ENCODE measurements around the gene C11orf42. TPM values are rescaled to one million over a fixed set of nuclear protein-coding genes. Genes with fewer than 3 reads are reported as not detected.

Gene C11orf42
- total and polyA plus RNA-seq, 2 donors (not counting 3 experiments of a cell fraction or from before 2014, with no cell fraction given), result not detected

GRCh38 chr11:6225024-6225423, 19.7 kb downstream of the C11orf42 start:
- Histone ChIP-seq H3K79me2 (ENCODE audit: control insufficient read depth, insufficient read depth, low read length) (peaks cover 10% of the 10 kb centered on the region), H2AFZ (ENCODE audit: low read depth, low read length) (no peak overlapping the region), H3K9me1 (replicated peaks; ENCODE audit: control insufficient read depth, extremely low read depth, insufficient read depth, low read length) (no peaks in the 10 kb centered on the region), H3K27me3 (ENCODE audit: control insufficient read depth in 2 of 2, insufficient read depth in 2 of 2, low read length in 2 of 2) (no peaks in the 10 kb centered on the region), H4K20me1 (replicated peaks; ENCODE audit: control insufficient read depth, extremely low read depth, insufficient read depth, low read length) (no peaks in the 10 kb centered on the region), H3K4me3 (replicated peaks in 1 of 3; ENCODE audit: insufficient read depth in 1 of 3, low read depth in 1 of 3, low read length in 3 of 3) (no peak overlapping the region), H3K4me2 (ENCODE audit: insufficient read depth, low read length) (no peak overlapping the region), H3K9me3 (replicated peaks; ENCODE audit: control insufficient read depth, insufficient read depth, low read length) (no peaks in the 10 kb centered on the region), H3K36me3 (ENCODE audit: control insufficient read depth in 2 of 2, extremely low read depth in 1 of 2, insufficient read depth in 2 of 2, low read length in 2 of 2) (peaks cover 0 to 16% of the 10 kb centered on the region in 2 experiments), H3K4me1 (ENCODE audit: control insufficient read depth, extremely low read depth, insufficient read depth, low read length) (peaks cover 3% of the 10 kb centered on the region), H3K9ac (replicated peaks; ENCODE audit: extremely low read depth, insufficient read depth, low read length) (no peak overlapping the region), H3K27ac (ENCODE audit: insufficient read depth, low read depth, low read length) (no peak overlapping the region)
- ChIA-PET POLR2A (no interaction called here), CTCF (interaction anchor here (0.8 to 1.5 kb wide), 4 partner anchors 10 to 138 kb away, joined by 3 to 4 read pairs (median 4); partner anchors contain the start of gene FHIP1B)
- intact Hi-C loops (cut with micrococcal nuclease) (no loop called here), dilution Hi-C loops (cut with MboI; ENCODE audit: extremely low pct_ligation_motif_present, low sequenced_read_pairs) (no loop called here)
- BruUV-seq (replicated peaks), result no TSS peak
- no peak for TF ChIP-seq MAX (IDR thresholded peaks at IDR 0.05; ENCODE audit: insufficient read depth, insufficient read length)
- TF ChIP-seq POLR2AphosphoS5 (IDR thresholded peaks at IDR 0.05; ENCODE audit: insufficient read depth, low read depth, low read length), result no peak
- no peak for TF ChIP-seq GATA2 (IDR thresholded peaks at IDR 0.05; ENCODE audit: insufficient read depth, insufficient read length, low read depth, low read length)
- no peak for TF ChIP-seq FOS (IDR thresholded peaks at IDR 0.05; ENCODE audit: borderline replicate concordance, insufficient read depth, low read length)
- no peak for FAIRE-seq
- peak; percentile 3 for DNase-seq (ENCODE audit: low read depth, low spot score)

- CTCF ChIA-PET, result interaction anchor here (0.8 to 1.5 kb wide), 3 partner anchors 9 to 137 kb away, joined by 3 to 4 read pairs (median 3); partner anchors contain the start of gene FHIP1B
- POLR2A ChIA-PET, result no interaction called here
- Histone ChIP-seq H3K27me3 (ENCODE audit: control insufficient read depth in 2 of 2, insufficient read depth in 2 of 2, low read length in 2 of 2) (no peaks in the 10 kb centered on the region), H3K9me3 (replicated peaks; ENCODE audit: control insufficient read depth, insufficient read depth, low read length) (no peaks in the 10 kb centered on the region), H4K20me1 (replicated peaks; ENCODE audit: control insufficient read depth, extremely low read depth, insufficient read depth, low read length) (no peaks in the 10 kb centered on the region), H3K9me1 (replicated peaks; ENCODE audit: control insufficient read depth, extremely low read depth, insufficient read depth, low read length) (no peaks in the 10 kb centered on the region), H2AFZ (ENCODE audit: low read depth, low read length) (no peak overlapping the region), H3K4me2 (ENCODE audit: insufficient read depth, low read length) (no peak overlapping the region), H3K9ac (replicated peaks; ENCODE audit: extremely low read depth, insufficient read depth, low read length) (no peak overlapping the region), H3K27ac (ENCODE audit: insufficient read depth, low read depth, low read length) (no peak overlapping the region), H3K4me1 (ENCODE audit: control insufficient read depth, extremely low read depth, insufficient read depth, low read length) (peaks cover 3% of the 10 kb centered on the region), H3K79me2 (ENCODE audit: control insufficient read depth, insufficient read depth, low read length) (peaks cover 16% of the 10 kb centered on the region), H3K36me3 (ENCODE audit: control insufficient read depth in 2 of 2, extremely low read depth in 1 of 2, insufficient read depth in 2 of 2, low read length in 2 of 2) (peaks cover 0 to 16% of the 10 kb centered on the region in 2 experiments), H3K4me3 (replicated peaks in 1 of 3; ENCODE audit: insufficient read depth in 1 of 3, low read depth in 1 of 3, low read length in 3 of 3) (no peak overlapping the region)
- intact Hi-C loops (cut with micrococcal nuclease), result no loop called here
- dilution Hi-C loops (cut with MboI; ENCODE audit: extremely low pct_ligation_motif_present, low sequenced_read_pairs), result no loop called here
- peak; percentile 23 for DNase-seq (ENCODE audit: low read depth, low spot score)
- BruUV-seq (replicated peaks), result no TSS peak
- FAIRE-seq, result no peak
- no peak for TF ChIP-seq CTCF (IDR thresholded peaks at IDR 0.05; ENCODE audit: extremely low read depth in 1 of 2, insufficient read depth in 1 of 2, low read depth in 1 of 2, low read length in 2 of 2)
- no peak for TF ChIP-seq FOS (IDR thresholded peaks at IDR 0.05; ENCODE audit: borderline replicate concordance, insufficient read depth, low read length)
- no peak for TF ChIP-seq EZH2 (IDR thresholded peaks at IDR 0.05; ENCODE audit: borderline replicate concordance, low read depth, low read length, severe bottlenecking)
- no peak for TF ChIP-seq JUN (IDR thresholded peaks at IDR 0.05; ENCODE audit: borderline replicate concordance, insufficient read depth, insufficient read length, low read depth)
- no peak for TF ChIP-seq POLR2A (IDR thresholded peaks at IDR 0.05; ENCODE audit: low read depth, low read length)
- no peak for TF ChIP-seq MAX (IDR thresholded peaks at IDR 0.05; ENCODE audit: insufficient read depth, insufficient read length)
- no peak for TF ChIP-seq POLR2AphosphoS5 (IDR thresholded peaks at IDR 0.05; ENCODE audit: insufficient read depth, low read depth, low read length)
- TF ChIP-seq MYC (IDR thresholded peaks at IDR 0.05; ENCODE audit: low read depth, low read length), result no peak
- no peak for TF ChIP-seq GATA2 (IDR thresholded peaks at IDR 0.05; ENCODE audit: insufficient read depth, insufficient read length, low read depth, low read length)
Observed at GRCh38 chr11:6225896-6226295, 20.5 kb downstream of the C11orf42 start.

Measured in endothelial cell of umbilical vein (primary cell).